HCT116 (cell line): ENCODE measurements around the gene TIGIT. TPM values are rescaled to one million over a fixed set of nuclear protein-coding genes. Genes with fewer than 3 reads are reported as not detected.

ENCODE experiments used
- ATAC-seq: fragments of 200-7000 bp; cut with Tn5 transposase; 2 replicates; pipeline ENCODE4 v1.9.1; 2020; ENCODE audit warnings: mild to moderate bottlenecking, moderate library complexity
- BruUV-seq: library from RNA; stranded (reverse); fragments of 400-500 nt; replicated peaks from 2 replicates; lab custom pipeline; 2021; lab: Mats Ljungman, UMichigan
- CTCF ChIA-PET: fragments of 300-600 bp; sonication (Branson Sonifier 250); formaldehyde crosslinking; loops from one replicate; lab custom pipeline; 2021; ENCODE audit warnings: antibody characterized with exemption; lab: Charles Lee
- POLR2A ChIA-PET: fragments of 300-600, 350-600 bp; sonication (Branson Sonifier 250); formaldehyde crosslinking; loops from one replicate; lab custom pipeline; 2021; ENCODE audit warnings: antibody characterized with exemption; lab: Charles Lee
- RAD21 ChIA-PET, 2 experiments: fragments of 300-600 bp; sonication (Branson Sonifier 250); formaldehyde crosslinking; loops; one replicate each; lab custom pipeline; 2023; ENCODE audit warnings: low total read pairs in 2 of 2; ENCODE audit not compliant: uncharacterized antibody in 2 of 2, unreplicated experiment in 2 of 2, low non-redundant PET in 1 of 2; lab: Charles Lee
- DNase-seq: peaks from one replicate; pipeline ENCODE4 v3.0.0-alpha.2; 2010; ENCODE audit warnings: low read depth, low spot score
- H2AFZ ChIP-seq: fragments of 200-600 bp; shearing (Covaris generic), sonication (generic); 2 replicates; pipeline ENCODE4 v1.6.1; 2017; ENCODE audit warnings: low read depth, mixed run types, mixed read lengths, antibody characterized with exemption, low read length; ENCODE audit not compliant: poor library complexity, severe bottlenecking
- H3K27ac ChIP-seq: 2 replicates; pipeline ENCODE4 v1.5.1; 2012; ENCODE audit warnings: low read depth, low read length
- H3K27me3 ChIP-seq: fragments of 200-600 bp; sonication (generic); 2 replicates; pipeline ENCODE4 v1.6.1; 2016; ENCODE audit warnings: mixed run types, low read length, mixed read lengths; ENCODE audit not compliant: insufficient read depth
- H3K36me3 ChIP-seq, 2 experiments: fragments of 200-500 bp in 1 of 2; fragments of 200-600 bp in 1 of 2; sonication (Bioruptor generic) in 1 of 2; sonication (generic) in 1 of 2; 2 replicates each; pipeline versions ENCODE4 v1.5.1 to v1.6.1; 2014 to 2016; ENCODE audit warnings: low read length in 2 of 2, inconsistent platforms in 1 of 2, mixed read lengths in 1 of 2, mixed run types in 1 of 2; ENCODE audit not compliant: insufficient read depth in 2 of 2, control insufficient read depth in 1 of 2
- H3K4me1 ChIP-seq, 2 experiments: fragments of 200-600 bp in 1 of 2; sonication (generic) in 1 of 2; 2 replicates each; pipeline versions ENCODE4 v1.5.1 to v1.6.1; 2012 to 2017; ENCODE audit warnings: low read length in 2 of 2, inconsistent platforms in 1 of 2, mild to moderate bottlenecking in 1 of 2, mixed read lengths in 1 of 2, mixed run types in 1 of 2, moderate library complexity in 1 of 2; ENCODE audit not compliant: insufficient read depth in 2 of 2, control insufficient read depth in 1 of 2
- H3K4me2 ChIP-seq: fragments of 200-600 bp; sonication (generic); 2 replicates; pipeline ENCODE4 v1.6.1; 2017; ENCODE audit warnings: mixed run types, low read length, mixed read lengths
- H3K4me3 ChIP-seq, 2 experiments: fragments of 200-600 bp in 1 of 2; sonication (generic) in 1 of 2; replicated peaks in 1 of 2; 2 replicates each; pipeline ENCODE4 v1.5.1; 2011 to 2016; ENCODE audit warnings: low read length in 2 of 2, control low read depth in 1 of 2, low read depth in 1 of 2, mild to moderate bottlenecking in 1 of 2, mixed read lengths in 1 of 2, mixed run types in 1 of 2
- H3K79me2 ChIP-seq: fragments of 200-600 bp; sonication (generic); 2 replicates; pipeline ENCODE4 v1.6.1; 2017; ENCODE audit warnings: mild to moderate bottlenecking, mixed run types, low read length, moderate library complexity, mixed read lengths; ENCODE audit not compliant: insufficient read depth
- H3K9ac ChIP-seq: fragments of 200-600 bp; sonication (generic); 2 replicates; pipeline ENCODE4 v1.6.1; 2016; ENCODE audit warnings: low read length, mixed read lengths
- H3K9me2 ChIP-seq: fragments of 200-600 bp; sonication (generic), shearing (Covaris generic); 2 replicates; pipeline ENCODE4 v1.6.1; 2017; ENCODE audit warnings: mixed run types, mild to moderate bottlenecking, moderate library complexity; ENCODE audit not compliant: insufficient read depth
- H3K9me3 ChIP-seq, 2 experiments: fragments of 200-500 bp in 1 of 2; fragments of 200-600 bp in 1 of 2; sonication (Bioruptor generic) in 1 of 2; sonication (generic) in 1 of 2; 2 replicates each; pipeline ENCODE4 v1.6.1; 2014 to 2017; ENCODE audit warnings: low read length in 2 of 2, mixed read lengths in 2 of 2, inconsistent platforms in 1 of 2, low read depth in 1 of 2, mild to moderate bottlenecking in 1 of 2, mixed run types in 1 of 2, moderate library complexity in 1 of 2; ENCODE audit not compliant: control insufficient read depth in 1 of 2, insufficient read depth in 1 of 2
- H4K20me1 ChIP-seq: fragments of 200-600 bp; sonication (generic), shearing (Covaris generic); 2 replicates; pipeline ENCODE4 v1.6.1; 2017; ENCODE audit warnings: mixed run types, mild to moderate bottlenecking, moderate library complexity; ENCODE audit not compliant: insufficient read depth
- ATF3 ChIP-seq: IDR thresholded peaks from 2 replicates; pipeline ENCODE4 v1.6.1; 2012
- CBX3 ChIP-seq: IDR thresholded peaks from 2 replicates; pipeline ENCODE4 v1.6.1; 2012; ENCODE audit warnings: low read depth
- CEBPB ChIP-seq: IDR thresholded peaks from 2 replicates; pipeline ENCODE4 v1.6.1; 2012; ENCODE audit warnings: low read depth
- EGR1 ChIP-seq: IDR thresholded peaks from 2 replicates; pipeline ENCODE4 v1.6.1; 2012; ENCODE audit warnings: low read depth
- EZH2 ChIP-seq: fragments of 200-600 bp; sonication (generic); IDR thresholded peaks from 2 replicates; pipeline ENCODE4 v1.6.1; 2017; ENCODE audit warnings: antibody characterized with exemption, mixed run types
- FOSL1 ChIP-seq: IDR thresholded peaks from 2 replicates; pipeline ENCODE4 v1.6.1; 2012; ENCODE audit warnings: low read depth
- JUND ChIP-seq: IDR thresholded peaks from 2 replicates; pipeline ENCODE4 v1.6.1; 2012
- MAX ChIP-seq: IDR thresholded peaks from 2 replicates; pipeline ENCODE4 v1.6.1; 2012
- RAD21 ChIP-seq: IDR thresholded peaks from 2 replicates; pipeline ENCODE4 v1.6.1; 2012; ENCODE audit warnings: low read depth, mild to moderate bottlenecking
- REST ChIP-seq: IDR thresholded peaks from 2 replicates; pipeline ENCODE4 v1.6.1; 2012; ENCODE audit warnings: low read depth
- SP1 ChIP-seq: IDR thresholded peaks from 2 replicates; pipeline ENCODE4 v1.6.1; 2012; ENCODE audit warnings: low read depth
- SRF ChIP-seq: IDR thresholded peaks from 2 replicates; pipeline ENCODE4 v1.6.1; 2012; ENCODE audit warnings: low read depth
- ZFX ChIP-seq: fragments of 450-650 bp; IDR thresholded peaks from 2 replicates; pipeline ENCODE4 v1.6.1; 2017
- intact Hi-C: fragments of 100-400 bp; cut with micrococcal nuclease; formaldehyde crosslinking; loops from 2 replicates; pipeline ENCODE4 v1.10.0; 2022
- total RNA-seq: library from RNA; stranded (reverse); gene quantifications from one replicate; pipeline ENCODE4 v1.2.1, GENCODE V29; 2021; ENCODE audit not compliant: unreplicated experiment
- TF ChIP-seq, protein P1 (sequence below), 3 experiments: fragments of 200-600 bp in 1 of 3; sonication (generic) in 1 of 3; IDR thresholded peaks in 2 of 3; conservative IDR thresholded peaks in 1 of 3; 2 replicates each; pipeline ENCODE4 v1.5.1; 2012 to 2017; ENCODE audit warnings: low read depth in 2 of 3, low read length in 2 of 3, antibody characterized with exemption in 1 of 3, borderline replicate concordance in 1 of 3, control low read depth in 1 of 3, mild to moderate bottlenecking in 1 of 3, mixed read lengths in 1 of 3, mixed run types in 1 of 3, moderate library complexity in 1 of 3; ENCODE audit not compliant: insufficient read depth in 1 of 3

TIGIT gene
- total RNA-seq, 1 experiment from 2014 or later = 0.07 TPM

GRCh38 chr3:114351822-114352145 is 58.0 kb downstream of the TIGIT start:
- intact Hi-C loops = no loop called here
- H3K4me2 ChIP-seq = no peak overlapping the region
- no peaks in the 10 kb centered on the region for H3K9me2 ChIP-seq
- CTCF ChIA-PET = no interaction called here
- H3K4me3 ChIP-seq = no peak overlapping the region
- POLR2A ChIA-PET = no interaction called here
- DNase-seq (no peak), ATAC-seq (no peak)
- no peaks in the 10 kb centered on the region for H3K9me3 ChIP-seq
- H3K27me3 ChIP-seq = no peaks in the 10 kb centered on the region
- H3K27ac ChIP-seq = no peak overlapping the region
- H4K20me1 ChIP-seq = no peaks in the 10 kb centered on the region
- no TSS peak for BruUV-seq
- no peak overlapping the region for H3K9ac ChIP-seq
- peaks cover 0 to 5% of the 10 kb centered on the region in 2 experiments; a peak in 1 of 4 replicates for H3K36me3 ChIP-seq
- H3K79me2 ChIP-seq = peaks cover 9% of the 10 kb centered on the region; the same call in 1 of the 2 replicates
- H2AFZ ChIP-seq = no peak overlapping the region
- no peaks in the 10 kb centered on the region for H3K4me1 ChIP-seq
- RAD21 ChIA-PET = no interaction called here
- no peak for TF ChIP-seq EZH2
- TF ChIP-seq RAD21 = no peak
- TF ChIP-seq SP1 = no peak
- TF ChIP-seq CEBPB = no peak
- TF ChIP-seq EGR1 = no peak
- TF ChIP-seq SRF = no peak
- TF ChIP-seq, protein P1, sequence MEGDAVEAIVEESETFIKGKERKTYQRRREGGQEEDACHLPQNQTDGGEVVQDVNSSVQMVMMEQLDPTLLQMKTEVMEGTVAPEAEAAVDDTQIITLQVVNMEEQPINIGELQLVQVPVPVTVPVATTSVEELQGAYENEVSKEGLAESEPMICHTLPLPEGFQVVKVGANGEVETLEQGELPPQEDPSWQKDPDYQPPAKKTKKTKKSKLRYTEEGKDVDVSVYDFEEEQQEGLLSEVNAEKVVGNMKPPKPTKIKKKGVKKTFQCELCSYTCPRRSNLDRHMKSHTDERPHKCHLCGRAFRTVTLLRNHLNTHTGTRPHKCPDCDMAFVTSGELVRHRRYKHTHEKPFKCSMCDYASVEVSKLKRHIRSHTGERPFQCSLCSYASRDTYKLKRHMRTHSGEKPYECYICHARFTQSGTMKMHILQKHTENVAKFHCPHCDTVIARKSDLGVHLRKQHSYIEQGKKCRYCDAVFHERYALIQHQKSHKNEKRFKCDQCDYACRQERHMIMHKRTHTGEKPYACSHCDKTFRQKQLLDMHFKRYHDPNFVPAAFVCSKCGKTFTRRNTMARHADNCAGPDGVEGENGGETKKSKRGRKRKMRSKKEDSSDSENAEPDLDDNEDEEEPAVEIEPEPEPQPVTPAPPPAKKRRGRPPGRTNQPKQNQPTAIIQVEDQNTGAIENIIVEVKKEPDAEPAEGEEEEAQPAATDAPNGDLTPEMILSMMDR (IDR thresholded peaks at IDR 0.05 in 2 of 3, conservative IDR thresholded peaks at IDR 0.05 in 1 of 3; ENCODE audit: borderline replicate concordance in 1 of 3, insufficient read depth in 1 of 3, low read depth in 2 of 3, low read length in 2 of 3) = no peak
- no peak for TF ChIP-seq JUND

DNA sequence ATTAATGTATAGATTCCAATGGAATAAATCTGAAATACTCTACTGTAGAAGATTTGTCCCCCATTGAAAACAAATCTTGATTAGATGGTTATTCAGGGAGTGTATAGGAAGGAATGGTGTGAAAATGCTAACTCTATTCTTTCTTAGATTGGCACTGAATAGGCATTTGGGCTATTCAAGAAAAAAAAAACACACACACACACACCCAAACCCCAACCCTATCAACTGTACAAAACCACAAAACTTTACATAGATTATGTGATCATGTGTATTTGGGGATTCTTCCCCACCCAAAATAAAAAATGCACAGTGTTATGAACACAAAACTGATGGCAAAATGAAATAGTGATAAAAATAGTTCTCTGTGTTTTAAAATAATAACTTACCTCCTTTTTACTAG is 61.8 kb downstream of the TIGIT start:
- Histone ChIP-seq H3K4me2 (no peak overlapping the region), H3K79me2 (peaks cover 3% of the 10 kb centered on the region; the same call in 1 of the 2 replicates), H2AFZ (no peak overlapping the region), H3K9me3 (no peaks in the 10 kb centered on the region), H4K20me1 (no peaks in the 10 kb centered on the region), H3K36me3 (no peaks in the 10 kb centered on the region; a peak in 1 of 4 replicates), H3K4me1 (no peaks in the 10 kb centered on the region), H3K27me3 (no peaks in the 10 kb centered on the region), H3K4me3 (no peak overlapping the region), H3K9ac (no peak overlapping the region), H3K27ac (no peak overlapping the region), H3K9me2 (no peaks in the 10 kb centered on the region)
- ATAC-seq (no peak), DNase-seq (no peak)
- ChIA-PET RAD21 (no interaction called here), CTCF (no interaction called here), POLR2A (no interaction called here)
- intact Hi-C loops = no loop called here
- TF ChIP-seq MAX = no peak
- no peak for TF ChIP-seq REST
- TF ChIP-seq, protein P1 (IDR thresholded peaks at IDR 0.05 in 2 of 3, conservative IDR thresholded peaks at IDR 0.05 in 1 of 3; ENCODE audit: borderline replicate concordance in 1 of 3, insufficient read depth in 1 of 3, low read depth in 2 of 3, low read length in 2 of 3) = no peak
- no peak for TF ChIP-seq CBX3
- TF ChIP-seq ATF3 = no peak
- TF ChIP-seq ZFX = no peak
- no peak for TF ChIP-seq FOSL1
- no TSS peak for BruUV-seq
